Heart right ventricle (tissue), 16 donors: ENCODE data around the gene HK3. TPM values are rescaled to one million over a fixed set of nuclear protein-coding genes. Genes with fewer than 3 reads are reported as not detected.
"Not testable (repeated sequence)": the region's sequence is repeated elsewhere in the genome, so short reads cannot be mapped to it uniquely, and the experiment has no call there.

ENCODE experiments used
- ATAC-seq, 8 donors: fragments of 200-7000 bp; cut with Tn5 transposase; one replicate each; pipeline ENCODE4 v1.9.1; 2020; ENCODE audit warnings: mild to moderate bottlenecking in 8 of 8, moderate library complexity in 8 of 8, moderate number of reproducible peaks in 1 of 8
- DNase-seq, 2 donors: peaks; one replicate each; pipeline ENCODE4 v3.0.0-alpha.2; 2020
- H3K27ac ChIP-seq, 10 donors: fragments of 200-600 bp; sonication (generic) in 2 of 10; one replicate each; pipeline versions ENCODE4 v1.5.0 to v1.8.0; 2020 to 2022; ENCODE audit warnings: mild to moderate bottlenecking in 3 of 10
- H3K27me3 ChIP-seq, 7 donors: fragments of 200-600 bp; one replicate each; pipeline ENCODE4 v1.8.0; 2021 to 2022; ENCODE audit warnings: mild to moderate bottlenecking in 2 of 7
- H3K36me3 ChIP-seq, 9 donors: fragments of 200-600 bp; sonication (generic) in 1 of 9; one replicate each; pipeline versions ENCODE4 v1.5.0 to v1.8.0; 2020 to 2022; ENCODE audit warnings: mild to moderate bottlenecking in 2 of 9
- H3K4me1 ChIP-seq, 9 donors: fragments of 200-600 bp; sonication (generic) in 1 of 9; one replicate each; pipeline versions ENCODE4 v1.5.0 to v1.8.0; 2020 to 2022; ENCODE audit warnings: mild to moderate bottlenecking in 4 of 9
- H3K4me3 ChIP-seq, 10 donors: fragments of 200-600 bp; sonication (generic) in 2 of 10; one replicate each; pipeline versions ENCODE4 v1.5.0 to v1.8.0; 2020 to 2022; ENCODE audit warnings: mild to moderate bottlenecking in 7 of 10, moderate library complexity in 2 of 10
- H3K9me3 ChIP-seq, 11 donors: fragments of 200-600 bp in 10 of 11; sonication (generic) in 2 of 11; one replicate each; pipeline versions ENCODE4 v1.5.0 to v1.8.0; 2013 to 2022; ENCODE audit warnings: mild to moderate bottlenecking in 2 of 11, control low read depth in 1 of 11, moderate library complexity in 1 of 11
- CTCF ChIP-seq, 9 donors: fragments of 200-600 bp; sonication (generic) in 2 of 9; IDR thresholded peaks; one replicate each; pipeline versions ENCODE4 v1.5.0 to v1.8.0; 2021 to 2022; ENCODE audit warnings: antibody characterized with exemption in 9 of 9, mild to moderate bottlenecking in 5 of 9, moderate library complexity in 1 of 9
- WGBS, 2 donors: extraction: QIAGEN DNeasy Blood & Tissue Kit; methylation state at CpG; one replicate each; pipeline ENCODE4 v1.1.7; 2013; ENCODE audit warnings: inconsistent platforms in 1 of 2; 5-methylcytosine and 5-hydroxymethylcytosine counted together
- intact Hi-C, 10 donors: fragments of 100-400 bp; cut with DNase I; formaldehyde crosslinking; loops; one replicate each; pipeline versions ENCODE4 v1.11.1 to v1.14.2; 2022
- polyA plus RNA-seq, 2 donors: library from polyadenylated mRNA; stranded (reverse); fragments of 200-250 nt; gene quantifications; one replicate each; pipeline ENCODE4 v1.2.3, GENCODE V29; 2013
- total RNA-seq, 10 donors: library from RNA; stranded (reverse); fragmentation: NEBNext Ultra II Directional in 3 of 10; extraction: Animal tissue kit (Norgen Biotek cat#: 25700) in 3 of 10; gene quantifications; one replicate each; pipeline versions ENCODE4 v1.2.1 to v1.2.4, GENCODE V29; 2021 to 2023
- donor health status: Arrhythmogenic right ventricular cardiomyopathy.
- donor health status: ischemic (EF 13 %, LVEDD 7.1; RV severe dilation, severe dysfunction).
- donor health status: healthy with polysubstance abuse.
- donor health status: DM: no; HTN: yes; CAD: no.
- donor health status: DM: no; HTN: no; CAD: no.
- donor health status: ischemic (EF 25% LVEDD 6.9; RV normal size, moderate dysfunction).
- donor health status: ischemic (EF 25% LVEDD 5.7; RV mildly dilated, moderate dysfunction).
- donor health status: healthy.
- donor health status: DM: yes; HTN: yes; CAD: no.
- donor health status: Ischemic cardiomyopathy.
- donor health status: ischemic (EF 35%, LVEDD 5.7; RV mildly dilated, moderate dysfunction).
- donor health status: nonischemic (EF 11% LVEDD 7.7; RV severe dilation, severe dysfunction).
- donor health status: DM: yes; HTN: yes; CAD: no.
- donor health status: PGD.
- donor health status: ischemic (EF 29% LVEDD 5.4; RV normal size, mild dysfunction).
- donor health status: nonischemic (EF 23%, LVEDD 6.1; RV moderate dilation, normal function).

Gene HK3
- total and polyA plus RNA-seq, 12 donors: 0.68 to 18.7 (median 4.2) TPM

- Histone ChIP-seq H3K9me3 (no peaks in the 10 kb centered on the region), H3K36me3 (peaks cover 0 to 12% (median 0%) of the 10 kb centered on the region in 9 donors), H3K27me3 (peaks cover 0 to 57% (median 40%) of the 10 kb centered on the region in 7 donors), H3K4me1 (peaks cover 0 to 7% (median 0%) of the 10 kb centered on the region in 9 donors), H3K4me3 (no peak overlapping the region), H3K27ac (no peak overlapping the region)
- DNase-seq: no peak
- ATAC-seq: no peak
- intact Hi-C loops: no loop called here
- no peak for TF ChIP-seq CTCF (IDR thresholded peaks at IDR 0.05)
- 23 to 24% methylated on average over 27 of the region's 27 CpGs for WGBS, 2 donors
Measured at GRCh38 chr5:176875783-176876505, 23.2 kb downstream of the HK3 start.

GRCh38 chr5:176875014-176875550 lies 24.1 kb downstream of the HK3 start:
- no peak for TF ChIP-seq CTCF (IDR thresholded peaks at IDR 0.05)
- Histone ChIP-seq H3K4me1 (peaks cover 0 to 7% (median 0%) of the 10 kb centered on the region in 9 donors), H3K9me3 (no peaks in the 10 kb centered on the region), H3K27ac (no peak overlapping the region), H3K36me3 (peaks cover 0 to 3% (median 0%) of the 10 kb centered on the region in 9 donors), H3K27me3 (peaks cover 0 to 61% (median 44%) of the 10 kb centered on the region in 7 donors), H3K4me3 (no peak overlapping the region)
- WGBS, 2 donors: 39 to 42% methylated on average over 17 of the region's 17 CpGs
- intact Hi-C loops: no loop called here
- ATAC-seq: no peak
- DNase-seq: no peak

GRCh38 chr5:176874198-176874780 lies 24.9 kb downstream of the HK3 start:
- ATAC-seq (no peak), DNase-seq (no peak)
- Histone ChIP-seq H3K36me3 (no peaks in the 10 kb centered on the region), H3K4me3 (no peak overlapping the region), H3K27me3 (peaks cover 0 to 63% (median 46%) of the 10 kb centered on the region in 7 donors), H3K4me1 (peaks cover 0 to 7% (median 0%) of the 10 kb centered on the region in 9 donors), H3K27ac (no peak overlapping the region), H3K9me3 (no peaks in the 10 kb centered on the region)
- 77% methylated on average over 20 of the region's 20 CpGs for WGBS, 2 donors
- TF ChIP-seq CTCF (IDR thresholded peaks at IDR 0.05): no peak
- intact Hi-C loops: no loop called here

GRCh38 chr5:176873541-176874172 lies 25.5 kb downstream of the HK3 start:
- H3K27me3 ChIP-seq: peaks cover 0 to 69% (median 48%) of the 10 kb centered on the region in 7 donors

GRCh38 chr5:176873011-176873410 lies 26.1 kb downstream of the HK3 start:
- intact Hi-C loops, ATAC-seq, H3K4me1 ChIP-seq, H3K27ac ChIP-seq, DNase-seq, H3K9me3 ChIP-seq, H3K4me3 ChIP-seq, H3K36me3 ChIP-seq: not testable (repeated sequence)
- WGBS, 2 donors: 72 to 80% methylated on average over 2 of the region's 2 CpGs
- peaks cover 0 to 69% (median 48%) of the 10 kb centered on the region in 7 donors for H3K27me3 ChIP-seq

More at GRCh38 chr5:176873541-176874172, 25.5 kb downstream of the HK3 start:
- DNase-seq (no peak), ATAC-seq (no peak)
- Histone ChIP-seq H3K36me3 (no peaks in the 10 kb centered on the region), H3K4me3 (no peak overlapping the region), H3K4me1 (peaks cover 0 to 7% (median 0%) of the 10 kb centered on the region in 9 donors), H3K9me3 (no peaks in the 10 kb centered on the region), H3K27ac (no peak overlapping the region)
- whole genome bisulfite sequencing, 2 donors: 54 to 55% methylated on average over 16 of the region's 16 CpGs
- TF ChIP-seq CTCF (IDR thresholded peaks at IDR 0.05): no peak
- intact Hi-C loops: no loop called here

- intact Hi-C loops, H3K9me3 ChIP-seq, ATAC-seq, H3K4me3 ChIP-seq, H3K36me3 ChIP-seq, DNase-seq, H3K27ac ChIP-seq, H3K4me1 ChIP-seq: not testable (repeated sequence)
- WGBS, 2 donors: 81 to 87% methylated on average over 2 of the region's 2 CpGs
- H3K27me3 ChIP-seq: peaks cover 0 to 69% (median 48%) of the 10 kb centered on the region in 7 donors
Measured at GRCh38 chr5:176872586-176872985, 26.6 kb downstream of the HK3 start.

GRCh38 chr5:176870644-176871043 lies 28.5 kb downstream of the HK3 start:
- H3K36me3 ChIP-seq, H3K9me3 ChIP-seq, H3K4me3 ChIP-seq, H3K4me1 ChIP-seq, H3K27ac ChIP-seq, DNase-seq, ATAC-seq, intact Hi-C loops: not testable (repeated sequence)
- peaks cover 0 to 69% (median 48%) of the 10 kb centered on the region in 7 donors for H3K27me3 ChIP-seq
- WGBS, 2 donors: 82 to 90% methylated on average over 10 of the region's 10 CpGs
